ENCODE data around the gene FBXO36. TPM values are rescaled to one million over a fixed set of nuclear protein-coding genes. Genes with fewer than 3 reads are reported as not detected.

FBXO36 gene
- total and polyA plus RNA-seq, 2 donors (not counting 3 experiments of a cell fraction or from before 2014, with no cell fraction given) = 0.53 to 1.2 TPM

DNA sequence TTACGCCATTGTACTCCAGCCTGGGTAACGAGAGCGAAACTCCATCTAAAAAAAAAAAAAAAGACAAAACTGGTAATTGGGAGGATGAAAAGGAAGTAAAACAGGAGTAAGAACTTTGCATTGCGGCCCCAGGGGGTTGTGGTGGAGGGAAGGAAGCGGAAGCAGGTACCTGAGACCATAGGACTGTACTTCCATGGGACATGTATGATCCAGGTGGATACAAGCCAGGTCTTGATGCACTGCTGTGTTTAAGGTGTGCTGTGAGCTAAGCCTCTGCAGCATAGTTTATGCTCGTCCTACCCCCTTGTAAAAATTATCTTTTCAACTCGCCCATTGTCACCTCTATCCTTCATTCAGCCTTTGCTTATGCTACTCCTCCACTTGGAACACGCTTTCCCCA is 23.7 kb downstream of the FBXO36 start:
- H3K9me1 ChIP-seq (replicated peaks; ENCODE audit: control insufficient read depth, extremely low read depth, insufficient read depth, low read length) = no peaks in the 10 kb centered on the region
- peaks cover 3% of the 10 kb centered on the region for H3K4me1 ChIP-seq (ENCODE audit: control insufficient read depth, extremely low read depth, insufficient read depth, low read length)
- H2AFZ ChIP-seq (ENCODE audit: low read depth, low read length) = no peak overlapping the region
- H3K9me3 ChIP-seq (replicated peaks; ENCODE audit: control insufficient read depth, insufficient read depth, low read length) = no peaks in the 10 kb centered on the region
- ChIA-PET POLR2A (no interaction called here), CTCF (interaction anchor here (1.1 kb wide), 1 partner anchor 14 kb away, joined by 4 read pairs; no protein-coding TSS in a partner anchor)
- intact Hi-C loops (cut with micrococcal nuclease) = no loop called here
- no peaks in the 10 kb centered on the region for H3K79me2 ChIP-seq (ENCODE audit: control insufficient read depth, insufficient read depth, low read length)
- DNase-seq (ENCODE audit: low read depth, low spot score) (no peak), FAIRE-seq (no peak)
- no peak overlapping the region for H3K4me2 ChIP-seq (ENCODE audit: insufficient read depth, low read length)
- no peaks in the 10 kb centered on the region for H3K27me3 ChIP-seq (ENCODE audit: control insufficient read depth in 2 of 2, insufficient read depth in 2 of 2, low read length in 2 of 2)
- dilution Hi-C loops (cut with MboI; ENCODE audit: extremely low pct_ligation_motif_present, low sequenced_read_pairs) = no loop called here
- no TSS peak for BruUV-seq (replicated peaks)
- TF ChIP-seq JUN (IDR thresholded peaks at IDR 0.05; ENCODE audit: borderline replicate concordance, insufficient read depth, insufficient read length, low read depth) (no peak), POLR2AphosphoS5 (IDR thresholded peaks at IDR 0.05; ENCODE audit: insufficient read depth, low read depth, low read length) (no peak), FOS (IDR thresholded peaks at IDR 0.05; ENCODE audit: borderline replicate concordance, insufficient read depth, low read length) (no peak), POLR2A (IDR thresholded peaks at IDR 0.05; ENCODE audit: low read depth, low read length) (no peak)
- H3K27ac ChIP-seq (ENCODE audit: insufficient read depth, low read depth, low read length) = no peak overlapping the region
- H3K4me3 ChIP-seq (replicated peaks in 1 of 3; ENCODE audit: insufficient read depth in 1 of 3, low read depth in 1 of 3, low read length in 3 of 3) = no peak overlapping the region
- H3K36me3 ChIP-seq (ENCODE audit: control insufficient read depth in 2 of 2, extremely low read depth in 1 of 2, insufficient read depth in 2 of 2, low read length in 2 of 2) = no peaks in the 10 kb centered on the region
- no peak overlapping the region for H3K9ac ChIP-seq (replicated peaks; ENCODE audit: extremely low read depth, insufficient read depth, low read length)
- no peaks in the 10 kb centered on the region for H4K20me1 ChIP-seq (replicated peaks; ENCODE audit: control insufficient read depth, extremely low read depth, insufficient read depth, low read length)

- Histone ChIP-seq H3K9me1 (replicated peaks; ENCODE audit: control insufficient read depth, extremely low read depth, insufficient read depth, low read length) (no peaks in the 10 kb centered on the region), H3K79me2 (ENCODE audit: control insufficient read depth, insufficient read depth, low read length) (no peaks in the 10 kb centered on the region), H3K4me2 (ENCODE audit: insufficient read depth, low read length) (no peak overlapping the region), H4K20me1 (replicated peaks; ENCODE audit: control insufficient read depth, extremely low read depth, insufficient read depth, low read length) (no peaks in the 10 kb centered on the region), H3K4me3 (replicated peaks in 1 of 3; ENCODE audit: insufficient read depth in 1 of 3, low read depth in 1 of 3, low read length in 3 of 3) (no peak overlapping the region), H3K4me1 (ENCODE audit: control insufficient read depth, extremely low read depth, insufficient read depth, low read length) (peaks cover 3% of the 10 kb centered on the region), H3K27me3 (ENCODE audit: control insufficient read depth in 2 of 2, insufficient read depth in 2 of 2, low read length in 2 of 2) (no peaks in the 10 kb centered on the region), H3K9me3 (replicated peaks; ENCODE audit: control insufficient read depth, insufficient read depth, low read length) (no peaks in the 10 kb centered on the region), H2AFZ (ENCODE audit: low read depth, low read length) (no peak overlapping the region), H3K27ac (ENCODE audit: insufficient read depth, low read depth, low read length) (no peak overlapping the region), H3K9ac (replicated peaks; ENCODE audit: extremely low read depth, insufficient read depth, low read length) (no peak overlapping the region), H3K36me3 (ENCODE audit: control insufficient read depth in 2 of 2, extremely low read depth in 1 of 2, insufficient read depth in 2 of 2, low read length in 2 of 2) (no peaks in the 10 kb centered on the region)
- POLR2A ChIA-PET = no interaction called here
- dilution Hi-C loops (cut with MboI; ENCODE audit: extremely low pct_ligation_motif_present, low sequenced_read_pairs) (no loop called here), intact Hi-C loops (cut with micrococcal nuclease) (no loop called here)
- DNase-seq (ENCODE audit: low read depth, low spot score) (no peak), FAIRE-seq (no peak)
- no TSS peak for BruUV-seq (replicated peaks)
- TF ChIP-seq EZH2 (IDR thresholded peaks at IDR 0.05; ENCODE audit: borderline replicate concordance, low read depth, low read length, severe bottlenecking) (no peak), FOS (IDR thresholded peaks at IDR 0.05; ENCODE audit: borderline replicate concordance, insufficient read depth, low read length) (no peak), MYC (IDR thresholded peaks at IDR 0.05; ENCODE audit: low read depth, low read length) (no peak), POLR2AphosphoS5 (IDR thresholded peaks at IDR 0.05; ENCODE audit: insufficient read depth, low read depth, low read length) (no peak), CTCF (IDR thresholded peaks at IDR 0.05; ENCODE audit: extremely low read depth in 1 of 2, insufficient read depth in 1 of 2, low read depth in 1 of 2, low read length in 2 of 2) (no peak), JUN (IDR thresholded peaks at IDR 0.05; ENCODE audit: borderline replicate concordance, insufficient read depth, insufficient read length, low read depth) (no peak), GATA2 (IDR thresholded peaks at IDR 0.05; ENCODE audit: insufficient read depth, insufficient read length, low read depth, low read length) (no peak), POLR2A (IDR thresholded peaks at IDR 0.05; ENCODE audit: low read depth, low read length) (no peak)
- TF ChIP-seq, protein P1, sequence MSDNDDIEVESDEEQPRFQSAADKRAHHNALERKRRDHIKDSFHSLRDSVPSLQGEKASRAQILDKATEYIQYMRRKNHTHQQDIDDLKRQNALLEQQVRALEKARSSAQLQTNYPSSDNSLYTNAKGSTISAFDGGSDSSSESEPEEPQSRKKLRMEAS (IDR thresholded peaks at IDR 0.05; ENCODE audit: insufficient read depth, insufficient read length) = no peak
- CTCF ChIA-PET = interaction anchor here (1.1 kb wide), 1 partner anchor 212 kb away, joined by 3 read pairs; no protein-coding TSS in a partner anchor
These were observed 25.2 kb downstream of the FBXO36 start for GRCh38 chr2:229947544-229947943.
